GM06990 (cell line): ENCODE measurements around the gene TMEM30A.

Experiments used
- DNase-seq: peaks from one replicate; pipeline ENCODE4 v3.0.0-alpha.2; 2011; ENCODE audit not compliant: insufficient read length; ENCODE audit errors: extremely low read depth
- H3K27me3 ChIP-seq: replicated peaks from 2 replicates; pipeline ENCODE4 v1.6.0; 2011; ENCODE audit warnings: low read length; ENCODE audit not compliant: control insufficient read depth, insufficient read depth
- H3K36me3 ChIP-seq: 2 replicates; pipeline ENCODE4 v1.5.1; 2011; ENCODE audit warnings: low read length; ENCODE audit not compliant: control insufficient read depth, insufficient read depth
- H3K4me3 ChIP-seq: replicated peaks from 2 replicates; pipeline ENCODE4 v1.5.1; 2011; ENCODE audit warnings: low read depth, mild to moderate bottlenecking, control low read depth, low read length
- CTCF ChIP-seq: IDR thresholded peaks from 2 replicates; pipeline ENCODE4 v1.5.1; 2011; ENCODE audit warnings: low read length, control low read depth, mild to moderate bottlenecking, inconsistent platforms; ENCODE audit not compliant: insufficient read depth, poor library complexity, severe bottlenecking

Gene TMEM30A

GRCh38 chr6:75233092-75233615 is 51.4 kb downstream of the TMEM30A start:
- Histone ChIP-seq H3K4me3 (no peak overlapping the region), H3K27me3 (no peaks in the 10 kb centered on the region), H3K36me3 (peaks cover 2% of the 10 kb centered on the region; the same call in 1 of the 2 replicates)
- TF ChIP-seq CTCF, result no peak
- no peak for DNase-seq

GRCh38 chr6:75230484-75231325 is 53.9 kb downstream of the TMEM30A start:
- H3K4me3 ChIP-seq, result no peak overlapping the region
- TF ChIP-seq CTCF, result peak; percentile 46
- no peaks in the 10 kb centered on the region for H3K27me3 ChIP-seq
- no peak for DNase-seq
- H3K36me3 ChIP-seq, result no peaks in the 10 kb centered on the region

GRCh38 chr6:75224303-75224926 is 60.2 kb downstream of the TMEM30A start:
- no peak for DNase-seq
- TF ChIP-seq CTCF, result no peak
- Histone ChIP-seq H3K4me3 (no peak overlapping the region), H3K27me3 (no peaks in the 10 kb centered on the region), H3K36me3 (no peaks in the 10 kb centered on the region)

- H3K36me3 ChIP-seq, result no peaks in the 10 kb centered on the region
- no peak for TF ChIP-seq CTCF
- DNase-seq, result no peak
- no peak overlapping the region for H3K4me3 ChIP-seq
- H3K27me3 ChIP-seq, result no peaks in the 10 kb centered on the region
These were observed 61.2 kb downstream of the TMEM30A start for GRCh38 chr6:75223428-75223827.

GRCh38 chr6:75222261-75222660 is 62.3 kb downstream of the TMEM30A start:
- no peak for TF ChIP-seq CTCF
- Histone ChIP-seq H3K27me3 (no peaks in the 10 kb centered on the region), H3K4me3 (no peak overlapping the region), H3K36me3 (no peaks in the 10 kb centered on the region)
- DNase-seq, result no peak
